ENCODE results near the gene PRKACB. TPM values are rescaled to one million over a fixed set of nuclear protein-coding genes. Genes with fewer than 3 reads are reported as not detected.
"Not testable (repeated sequence)": the region's sequence is repeated elsewhere in the genome, so short reads cannot be mapped to it uniquely, and the experiment has no call there.

Gene PRKACB
- total RNA-seq, 1 donor from 2014 or later: 20.9 TPM

- peaks cover 7% of the 10 kb centered on the region for H3K4me1 Mint-ChIP-seq (ENCODE audit: low read depth)
- intact Hi-C loops (cut with micrococcal nuclease): no loop called here
- no peaks in the 10 kb centered on the region for H3K36me3 Mint-ChIP-seq (ENCODE audit: low read depth)
- no peak overlapping the region for H3K27ac Mint-ChIP-seq
- no peaks in the 10 kb centered on the region for H3K27me3 Mint-ChIP-seq (ENCODE audit: low read depth)
- H3K4me3 Mint-ChIP-seq (ENCODE audit: low read depth): no peak overlapping the region
- no peaks in the 10 kb centered on the region for H3K9me3 Mint-ChIP-seq
- DNase-seq (ENCODE audit: low spot score): no peak
Observed at GRCh38 chr1:84266748-84267147, 122.7 kb downstream of the PRKACB start.

GRCh38 chr1:84267476-84267875 is 123.4 kb downstream of the PRKACB start:
- Mint-ChIP-seq H3K36me3 (ENCODE audit: low read depth) (no peaks in the 10 kb centered on the region), H3K4me3 (ENCODE audit: low read depth) (no peak overlapping the region), H3K4me1 (ENCODE audit: low read depth) (peaks cover 7% of the 10 kb centered on the region), H3K27me3 (ENCODE audit: low read depth) (no peaks in the 10 kb centered on the region), H3K27ac (no peak overlapping the region), H3K9me3 (no peaks in the 10 kb centered on the region)
- no peak for DNase-seq (ENCODE audit: low spot score)
- intact Hi-C loops (cut with micrococcal nuclease): no loop called here

GRCh38 chr1:84268346-84268745 is 124.3 kb downstream of the PRKACB start:
- H3K4me3 Mint-ChIP-seq (ENCODE audit: low read depth): no peak overlapping the region
- no peaks in the 10 kb centered on the region for H3K9me3 Mint-ChIP-seq
- H3K4me1 Mint-ChIP-seq (ENCODE audit: low read depth): peaks cover 7% of the 10 kb centered on the region
- DNase-seq (ENCODE audit: low spot score): no peak
- no peak overlapping the region for H3K27ac Mint-ChIP-seq
- intact Hi-C loops (cut with micrococcal nuclease): no loop called here
- no peaks in the 10 kb centered on the region for H3K36me3 Mint-ChIP-seq (ENCODE audit: low read depth)
- H3K27me3 Mint-ChIP-seq (ENCODE audit: low read depth): no peaks in the 10 kb centered on the region

- no peaks in the 10 kb centered on the region for H3K9me3 Mint-ChIP-seq
- no peak overlapping the region for H3K27ac Mint-ChIP-seq
- peaks cover 7% of the 10 kb centered on the region for H3K4me1 Mint-ChIP-seq (ENCODE audit: low read depth)
- no peak for DNase-seq (ENCODE audit: low spot score)
- no peaks in the 10 kb centered on the region for H3K27me3 Mint-ChIP-seq (ENCODE audit: low read depth)
- H3K4me3 Mint-ChIP-seq (ENCODE audit: low read depth): no peak overlapping the region
- intact Hi-C loops (cut with micrococcal nuclease): no loop called here
- no peaks in the 10 kb centered on the region for H3K36me3 Mint-ChIP-seq (ENCODE audit: low read depth)
Observed at GRCh38 chr1:84269306-84269705, 125.2 kb downstream of the PRKACB start.

- Mint-ChIP-seq H3K36me3 (ENCODE audit: low read depth) (no peaks in the 10 kb centered on the region), H3K4me1 (ENCODE audit: low read depth) (peaks cover 7% of the 10 kb centered on the region), H3K27ac (no peak overlapping the region), H3K4me3 (ENCODE audit: low read depth) (no peak overlapping the region), H3K9me3 (no peaks in the 10 kb centered on the region), H3K27me3 (ENCODE audit: low read depth) (peaks cover 3% of the 10 kb centered on the region)
- DNase-seq (ENCODE audit: low spot score): no peak
- intact Hi-C loops (cut with micrococcal nuclease): no loop called here
Observed at GRCh38 chr1:84271441-84272151, 127.5 kb downstream of the PRKACB start.

GRCh38 chr1:84272401-84272800 is 128.3 kb downstream of the PRKACB start:
- intact Hi-C loops (cut with micrococcal nuclease): no loop called here
- H3K9me3 Mint-ChIP-seq: no peaks in the 10 kb centered on the region
- no peak for DNase-seq (ENCODE audit: low spot score)
- no peak overlapping the region for H3K4me3 Mint-ChIP-seq (ENCODE audit: low read depth)
- no peak overlapping the region for H3K27ac Mint-ChIP-seq
- peaks cover 3% of the 10 kb centered on the region for H3K27me3 Mint-ChIP-seq (ENCODE audit: low read depth)
- peaks cover 7% of the 10 kb centered on the region for H3K4me1 Mint-ChIP-seq (ENCODE audit: low read depth)
- H3K36me3 Mint-ChIP-seq (ENCODE audit: low read depth): no peaks in the 10 kb centered on the region

- Mint-ChIP-seq H3K27ac (no peak overlapping the region), H3K27me3 (ENCODE audit: low read depth) (peaks cover 8% of the 10 kb centered on the region), H3K9me3 (no peaks in the 10 kb centered on the region), H3K4me3 (ENCODE audit: low read depth) (no peak overlapping the region), H3K36me3 (ENCODE audit: low read depth) (no peaks in the 10 kb centered on the region), H3K4me1 (ENCODE audit: low read depth) (no peaks in the 10 kb centered on the region)
- no peak for DNase-seq (ENCODE audit: low spot score)
- intact Hi-C loops (cut with micrococcal nuclease): no loop called here
Observed at GRCh38 chr1:84277343-84278059, 133.4 kb downstream of the PRKACB start.

GRCh38 chr1:84278905-84279304 is 134.8 kb downstream of the PRKACB start:
- intact Hi-C loops (cut with micrococcal nuclease): no loop called here
- Mint-ChIP-seq H3K4me3 (ENCODE audit: low read depth) (no peak overlapping the region), H3K27ac (no peak overlapping the region), H3K27me3 (ENCODE audit: low read depth) (peaks cover 12% of the 10 kb centered on the region), H3K9me3 (no peaks in the 10 kb centered on the region), H3K4me1 (ENCODE audit: low read depth) (no peaks in the 10 kb centered on the region), H3K36me3 (ENCODE audit: low read depth) (no peaks in the 10 kb centered on the region)
- no peak for DNase-seq (ENCODE audit: low spot score)

GRCh38 chr1:84280912-84281311 is 136.8 kb downstream of the PRKACB start:
- peaks cover 10% of the 10 kb centered on the region for H3K27me3 Mint-ChIP-seq (ENCODE audit: low read depth)
- intact Hi-C loops (cut with micrococcal nuclease): no loop called here
- H3K36me3 Mint-ChIP-seq (ENCODE audit: low read depth): no peaks in the 10 kb centered on the region
- H3K9me3 Mint-ChIP-seq: peaks cover under 1% of the 10 kb centered on the region
- no peaks in the 10 kb centered on the region for H3K4me1 Mint-ChIP-seq (ENCODE audit: low read depth)
- DNase-seq (ENCODE audit: low spot score): no peak
- H3K4me3 Mint-ChIP-seq (ENCODE audit: low read depth): no peak overlapping the region
- H3K27ac Mint-ChIP-seq: no peak overlapping the region

- Mint-ChIP-seq H3K27ac (no peak overlapping the region), H3K4me3 (ENCODE audit: low read depth) (no peak overlapping the region), H3K36me3 (ENCODE audit: low read depth) (no peaks in the 10 kb centered on the region), H3K4me1 (ENCODE audit: low read depth) (no peaks in the 10 kb centered on the region), H3K27me3 (ENCODE audit: low read depth) (peaks cover 10% of the 10 kb centered on the region), H3K9me3 (peaks cover 16% of the 10 kb centered on the region)
- intact Hi-C loops (cut with micrococcal nuclease): no loop called here
- DNase-seq (ENCODE audit: low spot score): no peak
Observed at GRCh38 chr1:84282780-84283333, 138.8 kb downstream of the PRKACB start.

- no peak overlapping the region for H3K4me3 Mint-ChIP-seq (ENCODE audit: low read depth)
- no peak for DNase-seq (ENCODE audit: low spot score)
- no peak overlapping the region for H3K27ac Mint-ChIP-seq
- H3K36me3 Mint-ChIP-seq (ENCODE audit: low read depth): no peaks in the 10 kb centered on the region
- peaks cover 10% of the 10 kb centered on the region for H3K27me3 Mint-ChIP-seq (ENCODE audit: low read depth)
- peaks cover 17% of the 10 kb centered on the region for H3K9me3 Mint-ChIP-seq
- H3K4me1 Mint-ChIP-seq (ENCODE audit: low read depth): no peaks in the 10 kb centered on the region
- intact Hi-C loops (cut with micrococcal nuclease): no loop called here
Observed at GRCh38 chr1:84283381-84283780, 139.3 kb downstream of the PRKACB start.

GRCh38 chr1:84286071-84286470 is 142.0 kb downstream of the PRKACB start:
- H3K36me3 Mint-ChIP-seq (ENCODE audit: low read depth): no peaks in the 10 kb centered on the region
- H3K9me3 Mint-ChIP-seq: peaks cover 29% of the 10 kb centered on the region

GRCh38 chr1:84287389-84287788 is 143.3 kb downstream of the PRKACB start:
- H3K4me3 Mint-ChIP-seq (ENCODE audit: low read depth); intact Hi-C loops (cut with micrococcal nuclease); DNase-seq (ENCODE audit: low spot score); H3K4me1 Mint-ChIP-seq (ENCODE audit: low read depth); H3K36me3 Mint-ChIP-seq (ENCODE audit: low read depth); H3K27ac Mint-ChIP-seq: not testable (repeated sequence)
- Mint-ChIP-seq H3K9me3 (peaks cover 29% of the 10 kb centered on the region), H3K27me3 (ENCODE audit: low read depth) (peaks cover 12% of the 10 kb centered on the region)

More at GRCh38 chr1:84286071-84286470, 142.0 kb downstream of the PRKACB start:
- Mint-ChIP-seq H3K27me3 (ENCODE audit: low read depth) (peaks cover 13% of the 10 kb centered on the region), H3K4me1 (ENCODE audit: low read depth) (no peaks in the 10 kb centered on the region), H3K27ac (no peak overlapping the region), H3K4me3 (ENCODE audit: low read depth) (no peak overlapping the region)
- intact Hi-C loops (cut with micrococcal nuclease): no loop called here
- DNase-seq (ENCODE audit: low spot score): no peak
